Naive B cell (primary cell): ENCODE data around the gene SUSD6. TPM values are rescaled to one million over a fixed set of nuclear protein-coding genes. Genes with fewer than 3 reads are reported as not detected.

ENCODE experiments used
- ATAC-seq, 2 donors: fragments of 150-1000 bp; cut with Tn5 transposase; 2 replicates each; pipeline ENCODE4 v1.10.0; 2021; ENCODE audit warnings: low read depth in 2 of 2, mild to moderate bottlenecking in 2 of 2, moderate library complexity in 2 of 2
- DNase-seq: peaks from one replicate; pipeline ENCODE4 v3.0.0; 2022
- H3K27ac Mint-ChIP-seq, 6 donors: one replicate each; pipeline ENCODE4 v1.8.0; 2020 to 2022; ENCODE audit warnings: mild to moderate bottlenecking in 6 of 6, mixed read lengths in 6 of 6, moderate library complexity in 5 of 6, inconsistent platforms in 2 of 6
- H3K27me3 Mint-ChIP-seq, 3 donors: one replicate each; pipeline ENCODE4 v1.8.0; 2021 to 2022; ENCODE audit warnings: mixed read lengths in 3 of 3, mild to moderate bottlenecking in 1 of 3
- H3K36me3 Mint-ChIP-seq, 2 donors: one replicate each; pipeline ENCODE4 v1.8.0; 2020 to 2022; ENCODE audit warnings: mixed read lengths in 2 of 2, inconsistent platforms in 1 of 2, mild to moderate bottlenecking in 1 of 2
- H3K4me1 Mint-ChIP-seq, 3 donors: one replicate each; pipeline ENCODE4 v1.8.0; 2020 to 2022; ENCODE audit warnings: mixed read lengths in 3 of 3, inconsistent platforms in 1 of 3, mild to moderate bottlenecking in 1 of 3, moderate library complexity in 1 of 3
- H3K4me3 Mint-ChIP-seq, 8 donors: one replicate each; pipeline ENCODE4 v1.8.0; 2020 to 2022; ENCODE audit warnings: mild to moderate bottlenecking in 8 of 8, mixed read lengths in 8 of 8, moderate library complexity in 8 of 8, inconsistent platforms in 2 of 8
- H3K9me3 Mint-ChIP-seq, 7 donors: one replicate each; pipeline ENCODE4 v1.8.0; 2020 to 2022; ENCODE audit warnings: mixed read lengths in 7 of 7, mild to moderate bottlenecking in 5 of 7, inconsistent platforms in 2 of 7, moderate library complexity in 1 of 7
- polyA plus RNA-seq, 6 donors: library from polyadenylated mRNA; unstranded; fragments of 300-500 nt; fragmentation: Illumina TruSeq; gene quantifications; one replicate each; pipeline ENCODE4 v1.2.3, GENCODE V29; 2021; ENCODE audit warnings: low read depth in 6 of 6

The SUSD6 gene
- polyA plus RNA-seq, 6 donors from 2014 or later = 16.1 to 22.8 (median 19.4) TPM

DNA sequence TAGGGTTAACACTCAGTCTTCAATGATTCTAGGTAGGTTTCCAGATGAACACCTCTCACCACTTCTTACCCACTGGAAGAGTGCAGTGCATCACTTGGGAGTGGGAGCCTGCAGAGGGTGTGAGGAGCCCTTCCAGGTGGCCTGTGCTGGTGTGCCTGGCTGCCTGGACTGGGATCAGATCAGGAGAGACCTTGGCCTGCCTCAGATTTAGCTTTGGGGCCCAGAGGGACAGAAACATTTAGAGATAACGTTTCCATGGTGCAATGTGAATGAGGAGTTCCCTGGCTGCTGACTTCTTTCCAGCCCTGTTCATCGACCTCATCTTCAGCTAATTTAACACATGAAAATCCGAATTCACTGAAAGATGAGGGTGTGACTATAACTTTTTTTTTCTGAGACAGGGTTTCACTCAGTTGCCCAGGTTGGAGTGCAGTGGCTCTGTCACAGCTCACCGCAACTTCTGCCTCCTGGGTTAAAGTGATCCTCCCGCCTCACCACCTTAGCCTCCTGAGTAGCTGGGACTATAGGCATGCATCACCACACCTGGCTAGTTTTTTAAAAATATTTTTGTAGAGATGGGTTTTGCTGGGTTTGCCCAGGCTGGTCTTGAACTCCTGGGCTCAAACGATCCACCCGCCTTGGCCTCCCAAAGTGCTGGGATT lies 53.6 kb downstream of the SUSD6 start:
- DNase-seq = no peak
- H3K27me3 Mint-ChIP-seq = no peaks in the 10 kb centered on the region
- peak overlapping the region; percentile 81 to 95 (median 88) for H3K27ac Mint-ChIP-seq
- peak; percentile 53 to 65 for ATAC-seq
- peaks cover 0 to 4% (median 2%) of the 10 kb centered on the region in 7 donors for H3K9me3 Mint-ChIP-seq
- peak overlapping the region; percentile 5 to 85 (median 56) for H3K4me3 Mint-ChIP-seq
- peaks cover 6 to 15% of the 10 kb centered on the region in 2 donors for H3K36me3 Mint-ChIP-seq
- H3K4me1 Mint-ChIP-seq = peaks cover 76 to 98% (median 94%) of the 10 kb centered on the region in 3 donors

- peak overlapping the region in 7 of 8 donors; percentile 5 to 85 (median 57) for H3K4me3 Mint-ChIP-seq
- DNase-seq (no peak), ATAC-seq (no peak)
- H3K9me3 Mint-ChIP-seq = peaks cover 0 to 4% (median 2%) of the 10 kb centered on the region in 7 donors
- no peaks in the 10 kb centered on the region for H3K27me3 Mint-ChIP-seq
- peaks cover 6 to 9% of the 10 kb centered on the region in 2 donors for H3K36me3 Mint-ChIP-seq
- H3K4me1 Mint-ChIP-seq = peaks cover 79 to 98% (median 95%) of the 10 kb centered on the region in 3 donors
- H3K27ac Mint-ChIP-seq = peak overlapping the region; percentile 38 to 95 (median 86)
Observed at GRCh38 chr14:69665631-69666030, 54.2 kb downstream of the SUSD6 start.

GRCh38 chr14:69666112-69666511 lies 54.7 kb downstream of the SUSD6 start:
- ATAC-seq (no peak), DNase-seq (no peak)
- Mint-ChIP-seq H3K9me3 (peaks cover 0 to 4% (median 2%) of the 10 kb centered on the region in 7 donors), H3K27me3 (no peaks in the 10 kb centered on the region), H3K4me3 (peak overlapping the region in 4 of 8 donors; percentile 3 to 67 (median 28)), H3K36me3 (peaks cover 6 to 10% of the 10 kb centered on the region in 2 donors), H3K27ac (peak overlapping the region in 5 of 6 donors; percentile 15 to 96 (median 86)), H3K4me1 (peaks cover 83 to 98% (median 96%) of the 10 kb centered on the region in 3 donors)

DNA sequence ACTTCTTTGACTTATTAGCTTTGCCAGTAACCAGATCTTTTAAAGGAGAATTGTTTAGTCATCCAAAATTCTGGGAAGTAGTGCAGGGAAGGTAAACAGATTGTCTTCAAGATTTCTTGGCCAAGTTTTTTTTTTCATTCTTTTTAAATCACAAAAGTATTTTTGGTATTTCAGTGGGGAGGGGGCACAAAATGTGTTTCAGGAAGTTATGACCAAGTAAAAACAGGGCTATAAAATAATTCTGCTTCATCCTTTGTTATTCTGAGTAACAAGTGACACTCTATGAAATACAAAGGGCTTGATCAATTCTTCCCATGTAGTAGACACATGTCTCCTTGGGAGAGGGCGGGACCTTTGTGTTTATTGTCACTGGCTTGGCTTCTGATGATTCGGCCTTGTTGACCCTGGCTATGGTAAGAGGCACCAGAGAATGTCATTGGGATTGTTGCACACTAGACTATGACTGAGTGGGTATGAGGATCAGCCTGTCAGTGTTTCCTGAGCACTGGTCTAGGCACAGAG lies 55.4 kb downstream of the SUSD6 start:
- ATAC-seq (no peak), DNase-seq (no peak)
- Mint-ChIP-seq H3K36me3 (peaks cover 6 to 13% of the 10 kb centered on the region in 2 donors), H3K4me1 (peaks cover 84 to 98% (median 96%) of the 10 kb centered on the region in 3 donors), H3K27ac (peak overlapping the region; percentile 38 to 96 (median 86)), H3K4me3 (peak overlapping the region in 6 of 8 donors; percentile 29 to 75 (median 60)), H3K9me3 (peaks cover 0 to 4% (median 2%) of the 10 kb centered on the region in 7 donors), H3K27me3 (no peaks in the 10 kb centered on the region)

DNA sequence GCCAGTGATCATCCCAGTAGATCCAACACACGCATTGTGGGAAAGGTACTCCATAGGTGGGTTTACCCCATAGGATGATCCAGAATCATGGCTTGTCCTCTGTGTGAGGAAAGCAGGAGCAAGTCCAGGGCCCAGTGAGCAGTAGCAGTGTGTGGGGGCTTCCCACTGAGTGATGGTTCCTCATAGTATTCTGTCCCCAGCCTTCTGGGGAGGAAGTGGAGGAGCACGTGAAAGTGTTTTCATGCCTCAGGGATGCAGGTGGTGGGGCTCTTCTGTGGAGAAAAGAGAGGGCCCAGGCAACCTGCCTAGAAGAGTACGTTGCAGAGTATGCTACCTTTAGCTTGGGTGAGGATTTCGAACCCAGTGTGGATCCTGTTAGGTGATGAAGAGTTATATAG lies 56.5 kb downstream of the SUSD6 start:
- Mint-ChIP-seq H3K4me3 (peak overlapping the region in 7 of 8 donors; percentile 23 to 81 (median 57)), H3K36me3 (peaks cover 6 to 13% of the 10 kb centered on the region in 2 donors), H3K27ac (peak overlapping the region; percentile 38 to 96 (median 80)), H3K9me3 (peaks cover 0 to 4% (median 2%) of the 10 kb centered on the region in 7 donors), H3K4me1 (peaks cover 85 to 100% (median 96%) of the 10 kb centered on the region in 3 donors), H3K27me3 (no peaks in the 10 kb centered on the region)
- DNase-seq = peak; percentile 41
- ATAC-seq = peak; percentile 79 to 80

DNA sequence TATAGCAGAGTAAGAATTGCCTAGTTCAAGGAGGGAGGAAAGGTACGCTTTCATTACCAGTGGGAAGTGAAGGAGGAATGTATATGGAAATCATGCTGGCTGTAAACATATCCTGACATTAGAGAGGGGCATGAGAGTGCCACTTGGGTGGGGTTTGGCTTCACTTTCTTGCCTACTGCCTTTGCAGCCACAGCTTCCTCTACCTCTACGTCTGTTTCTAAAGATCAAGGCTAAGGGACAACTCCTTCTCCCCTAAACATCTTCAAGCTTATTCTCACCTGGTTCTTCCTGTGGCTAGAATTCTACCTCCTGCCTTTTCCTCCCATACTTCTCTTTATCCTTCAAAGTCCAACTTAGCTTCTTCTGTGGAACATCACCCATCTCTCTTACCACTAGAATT lies 58.0 kb downstream of the SUSD6 start:
- Mint-ChIP-seq H3K27me3 (no peaks in the 10 kb centered on the region), H3K4me1 (peaks cover 86 to 100% (median 96%) of the 10 kb centered on the region in 3 donors), H3K4me3 (peak overlapping the region in 4 of 8 donors; percentile 23 to 74 (median 56)), H3K27ac (peak overlapping the region in 5 of 6 donors; percentile 5 to 91 (median 85)), H3K36me3 (peaks cover 6 to 13% of the 10 kb centered on the region in 2 donors), H3K9me3 (peaks cover 0 to 4% (median 2%) of the 10 kb centered on the region in 7 donors)
- DNase-seq (no peak), ATAC-seq (no peak)

DNA sequence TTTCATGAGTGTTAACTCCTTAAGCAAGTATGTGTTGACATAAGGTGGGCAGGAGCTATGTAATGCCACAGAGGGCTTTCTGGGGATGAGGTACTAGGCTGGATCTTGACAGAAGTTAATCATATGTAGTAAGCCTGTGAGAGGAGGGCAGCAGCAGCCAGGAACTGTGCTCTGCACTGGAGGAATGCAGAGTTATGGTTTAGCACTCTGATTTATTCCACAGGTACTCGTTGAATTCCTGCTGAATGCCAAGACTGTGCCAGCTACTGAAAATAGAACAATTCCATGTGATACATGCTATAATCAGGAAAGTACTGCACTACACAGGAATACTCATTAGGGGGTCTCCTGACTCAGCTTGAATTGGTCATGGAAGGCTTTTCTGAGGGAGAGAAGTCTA lies 58.7 kb downstream of the SUSD6 start:
- Mint-ChIP-seq H3K27ac (peak overlapping the region in 5 of 6 donors; percentile 5 to 91 (median 85)), H3K9me3 (peaks cover 0 to 4% (median 2%) of the 10 kb centered on the region in 7 donors), H3K4me1 (peaks cover 84 to 100% (median 96%) of the 10 kb centered on the region in 3 donors), H3K4me3 (peak overlapping the region in 1 of 8 donors; percentile 44), H3K27me3 (no peaks in the 10 kb centered on the region), H3K36me3 (peaks cover 6 to 13% of the 10 kb centered on the region in 2 donors)
- ATAC-seq = no peak
- no peak for DNase-seq

- Mint-ChIP-seq H3K9me3 (peaks cover 0 to 4% (median 2%) of the 10 kb centered on the region in 7 donors), H3K4me3 (peak overlapping the region in 1 of 8 donors; percentile 14), H3K4me1 (peaks cover 81 to 100% (median 96%) of the 10 kb centered on the region in 3 donors), H3K27ac (peak overlapping the region in 5 of 6 donors; percentile 7 to 95 (median 89)), H3K36me3 (peaks cover 6 to 13% of the 10 kb centered on the region in 2 donors), H3K27me3 (no peaks in the 10 kb centered on the region)
- ATAC-seq (no peak), DNase-seq (no peak)
Observed at GRCh38 chr14:69671365-69672030, 60.1 kb downstream of the SUSD6 start.

GRCh38 chr14:69672356-69672755 lies 61.0 kb downstream of the SUSD6 start:
- peaks cover 0 to 4% (median 0%) of the 10 kb centered on the region in 7 donors for H3K9me3 Mint-ChIP-seq
- no peaks in the 10 kb centered on the region for H3K27me3 Mint-ChIP-seq
- DNase-seq (no peak), ATAC-seq (no peak)
- H3K36me3 Mint-ChIP-seq = peaks cover 0 to 12% of the 10 kb centered on the region in 2 donors
- H3K4me1 Mint-ChIP-seq = peaks cover 80 to 100% (median 95%) of the 10 kb centered on the region in 3 donors
- peak overlapping the region in 4 of 8 donors; percentile 16 to 82 (median 60) for H3K4me3 Mint-ChIP-seq
- H3K27ac Mint-ChIP-seq = peak overlapping the region in 5 of 6 donors; percentile 88 to 95 (median 89)

DNA sequence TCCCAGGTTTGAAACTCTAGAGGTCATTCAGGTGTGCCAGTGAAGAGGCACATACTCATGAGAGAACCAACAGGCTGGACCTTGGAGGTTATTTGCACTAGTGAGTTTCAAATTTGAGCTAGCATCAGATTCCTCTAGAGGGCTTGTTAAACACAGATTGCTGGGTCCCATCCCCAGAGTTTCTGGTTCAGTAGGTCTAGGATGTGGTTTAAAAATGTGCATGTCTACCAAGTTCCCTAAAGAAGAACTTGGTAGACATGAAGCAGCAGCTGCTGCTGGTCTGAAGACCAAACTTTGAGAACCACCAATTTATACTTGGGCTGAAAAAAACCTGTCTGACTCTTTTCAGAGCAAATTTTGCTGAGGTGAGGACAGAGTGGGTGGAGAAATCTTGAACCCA lies 61.7 kb downstream of the SUSD6 start:
- ATAC-seq (peak; percentile 89), DNase-seq (peak; percentile 65)
- peaks cover 73 to 96% (median 87%) of the 10 kb centered on the region in 3 donors for H3K4me1 Mint-ChIP-seq
- no peaks in the 10 kb centered on the region for H3K9me3 Mint-ChIP-seq
- H3K36me3 Mint-ChIP-seq = peaks cover 0 to 4% of the 10 kb centered on the region in 2 donors
- H3K4me3 Mint-ChIP-seq = peak overlapping the region; percentile 26 to 88 (median 78)
- H3K27me3 Mint-ChIP-seq = no peaks in the 10 kb centered on the region
- peak overlapping the region; percentile 21 to 99 (median 92) for H3K27ac Mint-ChIP-seq

DNA sequence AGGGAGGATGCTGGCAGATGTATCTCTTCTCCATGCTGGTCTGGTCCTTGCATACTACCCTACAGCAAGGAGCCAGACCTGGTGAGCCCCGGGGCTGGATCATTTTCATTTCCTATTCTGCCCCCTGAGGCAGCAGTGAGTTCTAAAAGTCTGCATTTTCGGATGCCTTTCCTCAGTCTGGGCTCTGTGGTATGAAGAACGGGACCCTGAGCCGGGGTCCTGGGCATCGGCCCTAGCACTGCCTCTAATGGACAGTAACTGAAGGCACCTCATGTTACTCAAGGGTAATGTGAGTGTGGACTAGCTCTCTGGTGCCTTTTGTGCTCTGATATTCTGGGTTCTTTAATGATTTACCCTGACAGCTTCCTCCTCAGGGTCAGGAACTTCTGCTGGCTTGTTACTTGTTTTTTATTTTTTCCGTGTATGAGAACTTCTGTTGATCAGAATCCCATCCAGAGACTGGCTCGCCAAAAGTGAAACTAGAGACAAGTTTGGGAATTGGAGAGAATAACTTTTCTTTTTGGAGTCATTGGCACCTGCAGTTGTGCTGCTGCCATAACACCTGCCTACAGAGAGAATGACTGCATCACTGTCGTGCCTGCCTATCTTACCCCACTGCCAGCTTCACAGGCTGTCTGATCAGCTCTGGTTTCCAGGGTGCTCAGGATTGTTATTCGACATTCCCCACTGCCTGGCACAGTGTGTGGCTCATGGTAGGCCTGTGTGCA lies 62.3 kb downstream of the SUSD6 start:
- Mint-ChIP-seq H3K4me3 (peak overlapping the region; percentile 36 to 88 (median 78)), H3K36me3 (peaks cover 0 to 4% of the 10 kb centered on the region in 2 donors), H3K9me3 (no peaks in the 10 kb centered on the region), H3K27ac (peak overlapping the region; percentile 21 to 99 (median 92)), H3K4me1 (peaks cover 70 to 94% (median 83%) of the 10 kb centered on the region in 3 donors), H3K27me3 (no peaks in the 10 kb centered on the region)
- no peak for DNase-seq
- ATAC-seq = peak; percentile 62 to 66

- H3K4me3 Mint-ChIP-seq = peak overlapping the region in 5 of 8 donors; percentile 61 to 82 (median 72)
- H3K27me3 Mint-ChIP-seq = no peaks in the 10 kb centered on the region
- no peaks in the 10 kb centered on the region for H3K9me3 Mint-ChIP-seq
- ATAC-seq (no peak), DNase-seq (no peak)
- H3K4me1 Mint-ChIP-seq = peaks cover 64 to 88% (median 74%) of the 10 kb centered on the region in 3 donors
- peaks cover 0 to 4% of the 10 kb centered on the region in 2 donors for H3K36me3 Mint-ChIP-seq
- H3K27ac Mint-ChIP-seq = peak overlapping the region; percentile 30 to 95 (median 92)
Observed at GRCh38 chr14:69674546-69675244, 63.3 kb downstream of the SUSD6 start.
